Measurements from ENCODE around the gene CCDC171.

DNA sequence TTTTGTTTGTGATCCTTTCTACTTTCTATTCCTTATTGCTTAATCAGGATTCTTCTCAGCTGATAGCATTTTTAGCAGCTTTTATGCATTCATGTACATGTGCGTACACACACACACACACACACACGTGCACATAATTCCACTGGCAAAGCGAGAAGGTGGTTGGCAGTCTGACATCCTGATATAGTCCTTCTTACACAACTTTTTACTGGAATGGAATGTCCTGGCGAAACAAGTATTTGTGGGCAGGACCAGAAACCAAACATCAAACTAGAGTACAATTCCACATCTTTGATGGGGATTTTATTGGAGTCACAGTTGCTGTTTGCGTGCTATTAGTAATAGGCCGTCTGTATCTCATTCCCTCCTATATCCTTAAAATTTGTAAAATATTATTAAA lies 356.5 kb downstream of the CCDC171 start:
- TF ChIP-seq, protein P1, sequence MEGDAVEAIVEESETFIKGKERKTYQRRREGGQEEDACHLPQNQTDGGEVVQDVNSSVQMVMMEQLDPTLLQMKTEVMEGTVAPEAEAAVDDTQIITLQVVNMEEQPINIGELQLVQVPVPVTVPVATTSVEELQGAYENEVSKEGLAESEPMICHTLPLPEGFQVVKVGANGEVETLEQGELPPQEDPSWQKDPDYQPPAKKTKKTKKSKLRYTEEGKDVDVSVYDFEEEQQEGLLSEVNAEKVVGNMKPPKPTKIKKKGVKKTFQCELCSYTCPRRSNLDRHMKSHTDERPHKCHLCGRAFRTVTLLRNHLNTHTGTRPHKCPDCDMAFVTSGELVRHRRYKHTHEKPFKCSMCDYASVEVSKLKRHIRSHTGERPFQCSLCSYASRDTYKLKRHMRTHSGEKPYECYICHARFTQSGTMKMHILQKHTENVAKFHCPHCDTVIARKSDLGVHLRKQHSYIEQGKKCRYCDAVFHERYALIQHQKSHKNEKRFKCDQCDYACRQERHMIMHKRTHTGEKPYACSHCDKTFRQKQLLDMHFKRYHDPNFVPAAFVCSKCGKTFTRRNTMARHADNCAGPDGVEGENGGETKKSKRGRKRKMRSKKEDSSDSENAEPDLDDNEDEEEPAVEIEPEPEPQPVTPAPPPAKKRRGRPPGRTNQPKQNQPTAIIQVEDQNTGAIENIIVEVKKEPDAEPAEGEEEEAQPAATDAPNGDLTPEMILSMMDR (IDR thresholded peaks at IDR 0.05; ENCODE audit: insufficient read depth, low read length, poor library complexity, severe bottlenecking): no peak
- no peak for TF ChIP-seq EZH2phosphoT487 (conservative IDR thresholded peaks at IDR 0.05; ENCODE audit: low read length)

All from SU-DHL-6 (cell line).